ENCODE measurements around the gene KCNH6.

KCNH6 gene

GRCh38 chr17:63486317-63487013 is 36.7 kb upstream of the KCNH6 start:
- no peak for DNase-seq

GRCh38 chr17:63487014-63487339 is 36.2 kb upstream of the KCNH6 start:
- DNase-seq: no peak

- no peak for DNase-seq
Observed at GRCh38 chr17:63488851-63489250, 34.3 kb upstream of the KCNH6 start.

GRCh38 chr17:63489291-63489690 is 33.9 kb upstream of the KCNH6 start:
- DNase-seq: no peak

DNA sequence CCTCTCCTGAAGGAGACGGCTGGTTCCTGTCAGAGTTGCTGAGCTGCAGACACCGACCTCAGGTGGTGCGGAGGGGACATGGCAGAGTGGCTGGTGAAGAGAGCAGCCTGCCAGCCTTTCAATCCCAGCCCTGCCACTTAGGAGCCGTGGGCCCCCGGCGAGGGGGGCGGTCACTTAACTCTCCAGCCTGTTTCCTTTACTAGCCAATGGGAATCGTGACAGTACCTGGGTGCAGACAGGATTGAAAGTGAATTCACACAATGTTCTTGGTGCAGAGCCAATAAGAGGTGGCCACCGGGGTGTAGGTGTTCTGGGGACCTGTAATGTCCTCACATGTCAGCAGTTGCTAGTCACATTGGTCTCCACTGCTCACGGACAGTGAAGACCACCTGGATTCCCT is 32.8 kb upstream of the KCNH6 start:
- no peak for DNase-seq

GRCh38 chr17:63490858-63491400 is 32.2 kb upstream of the KCNH6 start:
- DNase-seq: no peak

- DNase-seq: no peak
Observed at GRCh38 chr17:63491413-63491812, 31.7 kb upstream of the KCNH6 start.

- DNase-seq: no peak
Observed at GRCh38 chr17:63491977-63492618, 31.1 kb upstream of the KCNH6 start.

DNA sequence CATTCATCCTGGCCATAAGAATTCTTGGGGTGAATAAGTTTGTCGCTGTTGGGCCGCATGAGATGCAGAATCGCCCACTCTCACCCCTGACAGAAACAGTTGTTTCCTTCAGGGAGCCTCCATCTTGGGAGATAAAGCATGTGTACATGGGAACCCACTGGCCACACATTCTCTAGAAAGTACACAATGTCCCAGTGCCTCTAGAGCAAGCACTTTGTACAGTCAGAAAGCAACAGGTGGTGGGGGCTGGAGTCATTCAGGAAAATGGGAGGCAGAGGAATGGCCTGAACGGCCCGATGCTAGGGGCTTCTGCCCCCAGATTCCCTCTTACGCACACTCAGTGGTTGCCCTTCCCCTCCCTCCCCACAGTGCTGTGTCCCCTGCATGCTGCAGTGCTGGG is 30.2 kb upstream of the KCNH6 start:
- DNase-seq: no peak

DNA sequence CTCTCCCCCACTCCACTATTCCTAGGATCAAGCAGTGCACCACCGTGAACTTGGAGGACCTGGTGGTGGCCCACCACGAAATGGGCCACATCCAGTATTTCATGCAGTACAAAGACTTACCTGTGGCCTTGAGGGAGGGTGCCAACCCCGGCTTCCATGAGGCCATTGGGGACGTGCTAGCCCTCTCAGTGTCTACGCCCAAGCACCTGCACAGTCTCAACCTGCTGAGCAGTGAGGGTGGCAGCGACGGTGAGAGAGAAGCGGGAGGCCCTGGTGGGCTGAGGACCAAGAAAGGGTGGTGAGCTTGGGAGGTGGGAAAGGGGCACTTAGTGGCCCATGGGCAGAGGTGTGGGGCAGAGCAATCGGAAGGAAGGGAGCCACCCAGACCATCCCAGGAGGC is 29.7 kb upstream of the KCNH6 start:
- DNase-seq: no peak

GRCh38 chr17:63494300-63494928 is 28.7 kb upstream of the KCNH6 start:
- DNase-seq: peak; percentile 10

- DNase-seq: no peak
Observed at GRCh38 chr17:63495491-63495890, 27.7 kb upstream of the KCNH6 start.

GRCh38 chr17:63496177-63496576 is 27.0 kb upstream of the KCNH6 start:
- DNase-seq: no peak

DNA sequence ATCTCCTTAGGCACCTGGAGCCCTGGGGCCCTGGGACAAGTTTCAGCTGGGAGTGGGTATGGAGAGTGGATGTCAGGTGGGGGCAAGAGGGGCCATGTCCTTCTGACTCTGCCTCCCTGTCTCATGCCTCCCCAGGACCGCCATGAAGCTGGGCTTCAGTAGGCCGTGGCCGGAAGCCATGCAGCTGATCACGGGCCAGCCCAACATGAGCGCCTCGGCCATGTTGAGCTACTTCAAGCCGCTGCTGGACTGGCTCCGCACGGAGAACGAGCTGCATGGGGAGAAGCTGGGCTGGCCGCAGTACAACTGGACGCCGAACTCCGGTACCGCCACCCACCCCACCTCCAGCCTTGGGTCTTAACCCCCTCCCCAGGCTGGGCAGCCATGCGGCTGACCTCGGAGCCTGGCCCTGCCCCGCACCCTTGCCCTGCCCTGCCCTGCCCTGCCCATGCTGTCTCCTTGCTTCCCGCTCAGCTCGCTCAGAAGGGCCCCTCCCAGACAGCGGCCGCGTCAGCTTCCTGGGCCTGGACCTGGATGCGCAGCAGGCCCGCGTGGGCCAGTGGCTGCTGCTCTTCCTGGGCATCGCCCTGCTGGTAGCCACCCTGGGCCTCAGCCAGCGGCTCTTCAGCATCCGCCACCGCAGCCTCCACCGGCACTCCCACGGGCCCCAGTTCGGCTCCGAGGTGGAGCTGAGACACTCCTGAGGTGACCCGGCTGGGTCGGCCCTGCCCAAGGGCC is 26.3 kb upstream of the KCNH6 start:
- DNase-seq: no peak

DNA sequence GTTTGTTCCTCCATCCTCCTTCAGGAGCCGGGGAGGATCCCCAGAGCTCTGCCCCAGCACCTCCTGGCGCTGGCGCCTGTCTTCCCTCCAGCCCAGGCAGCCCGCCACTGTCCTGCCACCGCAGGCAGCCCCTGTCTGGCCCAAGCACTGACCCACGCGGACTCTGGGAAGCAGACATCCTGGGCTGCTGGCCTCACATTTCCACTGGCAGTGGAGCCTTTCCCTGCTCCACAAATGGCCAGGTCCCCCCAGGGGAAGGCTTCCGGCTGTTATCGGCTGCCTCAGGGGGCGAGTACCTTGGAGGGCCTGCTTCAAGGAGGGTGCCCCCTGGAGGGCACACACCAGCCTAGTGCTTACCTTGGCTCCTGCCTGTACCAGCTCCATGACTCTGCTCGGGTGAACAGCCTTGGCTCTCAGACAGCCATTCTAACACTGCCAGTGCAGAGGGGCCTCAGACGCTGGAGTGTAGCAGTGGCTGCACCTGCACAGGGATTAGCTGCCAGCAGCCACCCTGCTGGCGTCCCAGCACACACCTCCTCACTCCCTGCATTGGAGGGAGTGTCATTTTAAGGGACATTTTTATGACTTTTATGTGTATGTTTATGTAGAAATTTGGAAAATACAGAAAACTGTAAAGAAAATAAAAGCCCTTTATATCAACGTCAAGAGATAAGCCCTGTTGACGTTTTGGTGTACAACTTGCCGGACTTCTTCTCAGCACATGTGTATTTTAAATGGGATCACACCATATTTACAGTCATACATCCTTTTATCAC is 25.3 kb upstream of the KCNH6 start:
- peak; percentile 14 for DNase-seq

- DNase-seq: peak; percentile 78
Observed at GRCh38 chr17:63498626-63499195, 24.4 kb upstream of the KCNH6 start.

GRCh38 chr17:63500543-63501390 is 22.4 kb upstream of the KCNH6 start:
- no peak for DNase-seq

- no peak for DNase-seq
Observed at GRCh38 chr17:63503341-63503705, 19.8 kb upstream of the KCNH6 start.

DNA sequence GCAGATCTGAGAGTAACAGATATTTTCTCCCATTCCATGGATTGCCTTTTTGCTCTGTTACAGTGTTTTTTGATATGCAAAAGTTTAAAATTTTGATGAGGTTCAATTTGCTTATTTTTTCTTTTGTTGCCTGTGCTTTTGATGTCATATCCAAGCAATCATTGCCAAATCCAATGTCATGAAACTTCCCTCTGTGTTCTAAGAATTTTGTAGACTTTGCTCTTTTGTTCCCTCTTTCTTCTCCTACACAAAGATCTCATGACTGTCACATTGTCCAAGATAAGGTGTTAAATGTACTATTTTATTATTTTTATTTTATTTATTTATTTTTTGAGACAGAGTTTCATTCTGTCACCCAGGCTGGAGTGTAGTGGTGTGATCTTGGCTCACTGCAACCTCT is 18.9 kb upstream of the KCNH6 start:
- DNase-seq: no peak

GRCh38 chr17:63505341-63505740 is 17.8 kb upstream of the KCNH6 start:
- DNase-seq: no peak

DNA sequence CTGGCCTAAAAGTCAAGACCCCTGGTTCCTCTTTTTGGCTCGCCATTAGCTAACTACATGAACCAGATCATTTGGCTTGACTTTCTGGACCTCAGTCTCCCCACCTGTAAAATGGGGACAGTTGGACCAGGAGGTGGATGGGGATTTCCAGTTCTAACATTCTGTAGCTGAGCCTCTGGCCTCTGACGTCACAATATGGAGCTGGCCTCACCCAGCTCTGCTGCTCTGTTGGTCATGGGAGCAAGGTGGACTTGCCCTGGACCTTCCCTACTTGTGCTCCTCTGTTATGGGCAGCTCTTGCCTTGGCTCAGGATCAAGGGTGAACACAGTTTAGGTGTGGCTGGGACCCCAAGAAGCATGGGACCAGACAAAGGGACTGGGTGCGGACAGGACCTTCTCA is 16.5 kb upstream of the KCNH6 start:
- DNase-seq: no peak
